HepG2 (cell line): ENCODE data around the gene ASF1B. TPM values are rescaled to one million over a fixed set of nuclear protein-coding genes. Genes with fewer than 3 reads are reported as not detected.

Experiments used
- ELF1 ChIP-seq: sonication (generic); formaldehyde crosslinking; IDR thresholded peaks from 2 replicates; pipeline ENCODE4 v1.4.0; 2020; ENCODE audit warnings: missing genetic modification reagents
- ETV6 ChIP-seq: sonication (generic); formaldehyde crosslinking; conservative IDR thresholded peaks from 2 replicates; pipeline ENCODE4 v1.4.0; 2020; ENCODE audit warnings: missing genetic modification reagents
- FOXA3 ChIP-seq: IDR thresholded peaks from 2 replicates; pipeline ENCODE4 v1.6.1; 2016; ENCODE audit warnings: missing genetic modification reagents, missing compliant biosample characterization
- HIVEP1 ChIP-seq: sonication (generic); formaldehyde crosslinking; IDR thresholded peaks from 2 replicates; pipeline ENCODE4 v1.4.0; 2020; ENCODE audit warnings: mild to moderate bottlenecking, missing genetic modification reagents
- HNRNPUL1 ChIP-seq: fragments of 200-400 bp; formaldehyde crosslinking; IDR thresholded peaks from 2 replicates; pipeline ENCODE4 v1.6.1; 2017; ENCODE audit warnings: low read depth, mild to moderate bottlenecking, low read length, moderate library complexity
- KMT2A ChIP-seq: sonication (generic); formaldehyde crosslinking; IDR thresholded peaks from 2 replicates; pipeline ENCODE4 v1.4.0; 2020; ENCODE audit warnings: missing genetic modification reagents
- LCORL ChIP-seq, 2 experiments: fragments of 450-650 bp in 1 of 2; sonication (generic) in 1 of 2; formaldehyde crosslinking in 1 of 2; IDR thresholded peaks; 2 replicates each; pipeline versions ENCODE4 v1.5.0 to v1.6.1; 2017 to 2020; ENCODE audit warnings: antibody characterized with exemption in 1 of 2, missing genetic modification reagents in 1 of 2
- NBN ChIP-seq: fragments of 450-650 bp; conservative IDR thresholded peaks from 2 replicates; pipeline ENCODE4 v1.6.1; 2017
- NFRKB ChIP-seq: fragments of 450-650 bp; IDR thresholded peaks from 2 replicates; pipeline ENCODE4 v1.6.1; 2017
- RFX3 ChIP-seq: IDR thresholded peaks from 2 replicates; pipeline ENCODE4 v1.6.1; 2016; ENCODE audit warnings: missing biosample characterization, missing genetic modification reagents
- SP140L ChIP-seq: sonication (generic); formaldehyde crosslinking; IDR thresholded peaks from 2 replicates; pipeline ENCODE4 v1.4.0; 2020; ENCODE audit warnings: missing genetic modification reagents, borderline replicate concordance
- SRF ChIP-seq: IDR thresholded peaks from 2 replicates; pipeline ENCODE4 v1.6.1; 2011; ENCODE audit warnings: mild to moderate bottlenecking, low read depth, low read length, moderate library complexity
- SRSF9 ChIP-seq: fragments of 200-400 bp; formaldehyde crosslinking; IDR thresholded peaks from 2 replicates; pipeline ENCODE4 v1.6.1; 2018; ENCODE audit warnings: borderline replicate concordance, mild to moderate bottlenecking, low read depth, low read length; ENCODE audit not compliant: insufficient read depth, poor library complexity, severe bottlenecking
- TBX3 ChIP-seq: fragments of 450-650 bp; IDR thresholded peaks from 2 replicates; pipeline ENCODE4 v1.6.1; 2017; ENCODE audit warnings: antibody characterized with exemption, mild to moderate bottlenecking, inconsistent platforms, borderline replicate concordance
- ZFP36 ChIP-seq: fragments of 150-350 bp; IDR thresholded peaks from 2 replicates; pipeline ENCODE4 v1.6.1; 2018; ENCODE audit warnings: borderline replicate concordance, low read length, low read depth; ENCODE audit not compliant: partially characterized antibody
- ZFX ChIP-seq: sonication (generic); formaldehyde crosslinking; IDR thresholded peaks from 2 replicates; pipeline ENCODE4 v1.4.0; 2020; ENCODE audit warnings: mild to moderate bottlenecking, low read depth, missing genetic modification reagents, moderate library complexity
- ZIK1 ChIP-seq: sonication (generic); formaldehyde crosslinking; IDR thresholded peaks from 2 replicates; pipeline ENCODE4 v1.5.0; 2020; ENCODE audit warnings: mild to moderate bottlenecking, low read depth, missing genetic modification reagents, borderline replicate concordance
- ZNF143 ChIP-seq: sonication (generic); formaldehyde crosslinking; IDR thresholded peaks from 2 replicates; pipeline ENCODE4 v1.4.0; 2020; ENCODE audit warnings: missing genetic modification reagents
- ZNF224 ChIP-seq: sonication (generic); formaldehyde crosslinking; IDR thresholded peaks from 2 replicates; pipeline ENCODE4 v1.5.0; 2020; ENCODE audit warnings: mild to moderate bottlenecking, missing genetic modification reagents
- ZNF710 ChIP-seq: sonication (generic); formaldehyde crosslinking; IDR thresholded peaks from 2 replicates; pipeline ENCODE4 v1.5.0; 2020; ENCODE audit warnings: mild to moderate bottlenecking, missing genetic modification reagents, borderline replicate concordance
- ZNF724P ChIP-seq: sonication (generic); formaldehyde crosslinking; IDR thresholded peaks from 2 replicates; pipeline ENCODE4 v1.8.0; 2022; ENCODE audit warnings: missing genetic modification reagents, borderline replicate concordance
- ZNF75D ChIP-seq: sonication (generic); formaldehyde crosslinking; IDR thresholded peaks from 2 replicates; pipeline ENCODE4 v1.8.1; 2023; ENCODE audit warnings: missing genetic modification reagents, mild to moderate bottlenecking, borderline replicate concordance
- ZNF788 ChIP-seq: sonication (generic); formaldehyde crosslinking; IDR thresholded peaks from 2 replicates; pipeline ENCODE4 v1.5.0; 2020; ENCODE audit warnings: mild to moderate bottlenecking, missing genetic modification reagents, borderline replicate concordance
- ZSCAN25 ChIP-seq: sonication (generic); formaldehyde crosslinking; IDR thresholded peaks from 2 replicates; pipeline ENCODE4 v1.8.0; 2022; ENCODE audit warnings: mild to moderate bottlenecking, missing genetic modification reagents
- polyA plus RNA-seq, 8 experiments: library from polyadenylated mRNA; depleted of rRNA in 3 of 8; stranded (reverse) in 7 of 8; unstranded in 1 of 8; fragments of >200 nt; fragmentation: Illumina TruSeq in 4 of 8; extraction: Trizol in 4 of 8; gene quantifications; 2 replicates each; pipeline versions ENCODE4 v1.2.1 to v1.2.3, GENCODE V29; 2011 to 2016; ENCODE audit warnings: low read depth in 4 of 8, missing spikeins in 1 of 8, mixed read lengths in 1 of 8; ENCODE audit not compliant: insufficient read depth in 1 of 8
- total RNA-seq, 5 experiments: library from RNA; depleted of rRNA; stranded (reverse); fragments of >200 nt; fragmentation: Illumina TruSeq; extraction: Trizol; gene quantifications; 2 replicates each; pipeline ENCODE4 v1.2.3, GENCODE V29; 2016; ENCODE audit warnings: low read depth in 1 of 5
- TF ChIP-seq, protein P1 (sequence below): sonication (generic); formaldehyde crosslinking; IDR thresholded peaks from 2 replicates; pipeline ENCODE4 v1.4.0; 2020; ENCODE audit warnings: mild to moderate bottlenecking, missing genetic modification reagents, borderline replicate concordance

Gene ASF1B
- total and polyA plus RNA-seq, 2 of the 13 experiments (the other 11 are each of a cell fraction or from before 2014, with no cell fraction given) = 18.2 to 24.8 TPM

DNA sequence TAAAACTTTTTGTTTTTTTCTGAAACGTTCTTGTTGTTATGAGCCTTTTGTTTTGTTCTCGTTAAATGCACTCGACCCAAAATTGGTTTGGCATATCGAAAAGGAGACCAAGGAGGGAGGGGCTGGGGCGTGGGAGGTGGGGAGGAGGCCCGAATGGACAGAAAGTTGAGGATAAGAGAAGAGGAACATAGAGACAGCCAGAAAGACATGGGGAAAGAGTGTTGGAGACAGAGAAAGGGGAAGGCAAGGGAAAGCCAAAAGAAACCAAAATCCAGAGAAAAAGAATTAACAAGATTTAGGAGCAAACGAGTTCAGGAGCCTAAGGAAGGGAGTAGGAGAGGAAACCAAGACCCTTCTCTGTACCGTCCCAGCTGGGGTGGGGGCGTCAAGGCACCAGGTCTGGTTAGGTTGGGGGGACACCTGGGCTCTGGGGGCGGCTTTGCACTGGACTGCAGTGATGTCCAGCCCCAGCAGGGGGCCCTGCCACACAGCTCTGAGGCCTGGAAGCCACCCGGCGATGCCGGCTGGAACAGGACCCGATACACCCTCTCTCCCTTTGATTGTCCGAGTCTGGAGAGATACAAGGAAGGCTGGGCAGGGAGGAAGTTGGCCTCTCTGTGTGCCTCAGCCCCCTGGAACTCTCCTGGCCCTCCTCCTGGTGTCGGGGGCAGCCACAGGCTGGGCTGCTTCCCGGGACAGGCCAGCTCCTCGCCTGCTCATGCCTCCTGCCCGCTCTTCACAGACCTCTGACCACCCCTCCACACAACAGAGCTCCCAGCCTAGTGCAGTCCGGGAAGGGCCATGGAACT is 11.6 kb upstream of the ASF1B start (continued):
- TF ChIP-seq, protein P1, sequence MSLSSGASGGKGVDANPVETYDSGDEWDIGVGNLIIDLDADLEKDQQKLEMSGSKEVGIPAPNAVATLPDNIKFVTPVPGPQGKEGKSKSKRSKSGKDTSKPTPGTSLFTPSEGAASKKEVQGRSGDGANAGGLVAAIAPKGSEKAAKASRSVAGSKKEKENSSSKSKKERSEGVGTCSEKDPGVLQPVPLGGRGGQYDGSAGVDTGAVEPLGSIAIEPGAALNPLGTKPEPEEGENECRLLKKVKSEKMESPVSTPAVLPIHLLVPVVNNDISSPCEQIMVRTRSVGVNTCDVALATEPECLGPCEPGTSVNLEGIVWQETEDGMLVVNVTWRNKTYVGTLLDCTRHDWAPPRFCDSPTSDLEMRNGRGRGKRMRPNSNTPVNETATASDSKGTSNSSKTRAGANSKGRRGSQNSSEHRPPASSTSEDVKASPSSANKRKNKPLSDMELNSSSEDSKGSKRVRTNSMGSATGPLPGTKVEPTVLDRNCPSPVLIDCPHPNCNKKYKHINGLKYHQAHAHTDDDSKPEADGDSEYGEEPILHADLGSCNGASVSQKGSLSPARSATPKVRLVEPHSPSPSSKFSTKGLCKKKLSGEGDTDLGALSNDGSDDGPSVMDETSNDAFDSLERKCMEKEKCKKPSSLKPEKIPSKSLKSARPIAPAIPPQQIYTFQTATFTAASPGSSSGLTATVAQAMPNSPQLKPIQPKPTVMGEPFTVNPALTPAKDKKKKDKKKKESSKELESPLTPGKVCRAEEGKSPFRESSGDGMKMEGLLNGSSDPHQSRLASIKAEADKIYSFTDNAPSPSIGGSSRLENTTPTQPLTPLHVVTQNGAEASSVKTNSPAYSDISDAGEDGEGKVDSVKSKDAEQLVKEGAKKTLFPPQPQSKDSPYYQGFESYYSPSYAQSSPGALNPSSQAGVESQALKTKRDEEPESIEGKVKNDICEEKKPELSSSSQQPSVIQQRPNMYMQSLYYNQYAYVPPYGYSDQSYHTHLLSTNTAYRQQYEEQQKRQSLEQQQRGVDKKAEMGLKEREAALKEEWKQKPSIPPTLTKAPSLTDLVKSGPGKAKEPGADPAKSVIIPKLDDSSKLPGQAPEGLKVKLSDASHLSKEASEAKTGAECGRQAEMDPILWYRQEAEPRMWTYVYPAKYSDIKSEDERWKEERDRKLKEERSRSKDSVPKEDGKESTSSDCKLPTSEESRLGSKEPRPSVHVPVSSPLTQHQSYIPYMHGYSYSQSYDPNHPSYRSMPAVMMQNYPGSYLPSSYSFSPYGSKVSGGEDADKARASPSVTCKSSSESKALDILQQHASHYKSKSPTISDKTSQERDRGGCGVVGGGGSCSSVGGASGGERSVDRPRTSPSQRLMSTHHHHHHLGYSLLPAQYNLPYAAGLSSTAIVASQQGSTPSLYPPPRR (CRISPR knock-in tag) = no peak
- TF ChIP-seq ZNF143 (no peak), SRSF9 (no peak), TBX3 (no peak), ETV6 (CRISPR knock-in tag) (no peak), ZNF710 (CRISPR knock-in tag) (no peak), SP140L (no peak), NFRKB (no peak), ZNF75D (CRISPR knock-in tag) (no peak), ZNF224 (CRISPR knock-in tag) (no peak), ZNF724P (CRISPR knock-in tag) (no peak), HIVEP1 (CRISPR knock-in tag) (no peak), HNRNPUL1 (no peak), ZNF788 (no peak), LCORL (IDR thresholded peaks at IDR 0.05) (no peak), LCORL (CRISPR knock-in tag; IDR thresholded peaks at IDR 0.05) (peak; percentile 33; the same call in 1 of the 2 replicates), ZSCAN25 (CRISPR knock-in tag) (no peak), RFX3 (CRISPR knock-in tag) (no peak), ZFX (CRISPR knock-in tag) (0 out of 2 replicates have a peak, but pooled peaks have one; percentile 12), ELF1 (CRISPR knock-in tag) (no peak), SRF (no peak), ZIK1 (CRISPR knock-in tag) (0 out of 2 replicates have a peak, but pooled peaks have one; percentile 64), NBN (no peak), FOXA3 (no peak), KMT2A (no peak), ZFP36 (no peak)
